Keratinocyte (primary cell): Measurements from ENCODE around the gene KRTAP4-6.

ENCODE experiments used
- CTCF ChIP-seq, 3 experiments: IDR thresholded peaks in 1 of 3; conservative IDR thresholded peaks in 1 of 3; optimal IDR thresholded peaks in 1 of 3; 2 replicates in 2 of 3; 3 replicates in 1 of 3; pipeline versions ENCODE3 to v1.5.1; 2011; ENCODE audit warnings: low read length in 3 of 3, mild to moderate bottlenecking in 3 of 3, moderate library complexity in 2 of 3, control low read depth in 1 of 3, inconsistent platforms in 1 of 3; ENCODE audit not compliant: insufficient read depth in 2 of 3; ENCODE audit errors: extremely low read depth in 1 of 3
- EZH2 ChIP-seq: IDR thresholded peaks from one replicate; pipeline ENCODE4 v1.6.1; 2012; ENCODE audit warnings: inconsistent platforms, mild to moderate bottlenecking, low read length, moderate library complexity

GRCh38 chr17:41184480-41184961 is 44.2 kb upstream of the KRTAP4-6 start, which contains the start of gene KRTAP4-1:
- TF ChIP-seq CTCF (optimal IDR thresholded peaks at IDR 0.05 in 1 of 3, IDR thresholded peaks at IDR 0.05 in 1 of 3, conservative IDR thresholded peaks at IDR 0.05 in 1 of 3; ENCODE audit: extremely low read depth in 1 of 3, insufficient read depth in 2 of 3, low read length in 3 of 3) (no peak), EZH2 (no peak)
